GM18507 (cell line): Measurements from ENCODE around the gene DSCAML1.

Source experiments
- DNase-seq: peaks from one replicate; pipeline ENCODE4 v3.0.0; 2011; ENCODE audit warnings: low read depth; ENCODE audit not compliant: insufficient read length; ENCODE audit errors: extremely low spot score
- FAIRE-seq: peaks from 2 replicates; lab custom pipeline; 2011; peaks lifted over from hg19 to GRCh38; lab: Jason Lieb, UNC

Gene DSCAML1

GRCh38 chr11:117585631-117586030, 211.4 kb downstream of the DSCAML1 start:
- DNase-seq (no peak), FAIRE-seq (no peak)

DNA sequence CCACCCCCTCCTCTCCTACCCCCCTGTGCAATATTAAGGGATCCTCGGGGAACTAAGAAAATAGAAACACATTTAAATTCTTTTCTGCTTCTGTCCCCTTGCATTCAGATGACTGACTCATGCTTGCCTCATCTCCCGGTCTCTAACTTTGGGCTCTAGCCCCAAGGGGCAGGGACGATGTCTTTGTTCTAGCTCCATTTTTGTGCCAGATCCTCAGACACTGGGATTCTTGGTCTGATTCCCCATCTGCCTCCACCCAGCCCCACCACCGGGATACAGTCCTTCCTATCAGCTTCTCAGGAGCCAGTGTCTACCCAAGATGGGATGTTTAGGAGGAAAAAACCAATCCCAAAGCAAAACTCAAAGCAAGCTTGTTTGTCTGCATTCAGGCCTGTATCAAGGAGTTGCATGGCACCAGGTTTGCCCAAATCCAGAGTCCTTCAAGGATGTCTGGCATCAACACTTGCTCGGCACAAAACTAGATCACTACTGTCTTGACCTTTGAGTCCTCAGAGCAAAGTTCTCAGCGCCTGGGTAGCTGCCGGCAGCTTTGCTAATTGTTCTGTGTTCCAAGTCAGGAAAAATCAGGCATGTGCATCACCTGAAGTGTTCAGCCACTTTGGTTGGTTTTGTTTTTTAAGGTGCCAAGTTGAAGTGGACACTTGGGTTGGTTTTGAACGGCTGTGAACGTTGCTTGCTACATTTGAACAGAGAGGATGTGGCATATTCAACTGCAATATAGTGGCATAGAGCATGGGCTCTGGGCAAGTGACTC, 212.8 kb downstream of the DSCAML1 start:
- DNase-seq (no peak), FAIRE-seq (no peak)

DNA sequence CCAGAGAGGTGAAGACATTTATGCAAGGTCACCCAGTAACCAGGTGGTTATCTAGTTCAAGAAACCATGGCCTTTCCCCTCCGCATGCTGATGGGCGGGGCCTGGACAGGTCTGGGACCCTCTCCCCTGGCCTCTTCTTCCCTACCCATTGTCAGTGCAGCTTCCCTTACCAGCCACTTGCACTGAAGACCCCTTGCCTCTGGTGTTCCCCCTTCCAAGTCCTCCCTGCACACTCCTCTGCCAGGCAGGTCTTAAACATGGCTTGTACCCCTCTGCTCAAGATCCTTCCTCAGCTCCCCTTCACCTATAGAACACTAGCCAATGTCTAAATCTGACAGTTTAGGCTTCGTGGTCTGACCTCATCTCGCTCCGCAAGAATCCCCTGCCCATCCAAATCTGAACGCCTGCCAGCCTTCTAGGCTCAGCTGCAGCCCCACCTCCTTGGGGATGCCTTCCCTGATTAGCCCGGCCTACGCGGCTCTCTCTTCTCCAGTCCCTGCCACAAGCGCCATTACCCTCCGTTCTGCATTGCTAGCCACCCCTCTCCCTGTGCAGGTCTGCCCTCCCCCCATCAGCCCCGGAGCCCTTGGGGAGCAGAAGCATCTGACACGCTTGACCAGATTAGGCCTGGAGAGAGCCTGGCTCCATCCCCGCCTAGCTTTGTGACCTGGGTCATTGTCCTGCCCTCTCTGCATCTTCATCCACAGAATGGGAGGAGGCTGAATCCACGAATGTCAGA, 213.8 kb downstream of the DSCAML1 start:
- FAIRE-seq (no peak), DNase-seq (no peak)

- no peak for DNase-seq
- no peak for FAIRE-seq
These were observed 214.6 kb downstream of the DSCAML1 start for GRCh38 chr11:117582433-117582832.

DNA sequence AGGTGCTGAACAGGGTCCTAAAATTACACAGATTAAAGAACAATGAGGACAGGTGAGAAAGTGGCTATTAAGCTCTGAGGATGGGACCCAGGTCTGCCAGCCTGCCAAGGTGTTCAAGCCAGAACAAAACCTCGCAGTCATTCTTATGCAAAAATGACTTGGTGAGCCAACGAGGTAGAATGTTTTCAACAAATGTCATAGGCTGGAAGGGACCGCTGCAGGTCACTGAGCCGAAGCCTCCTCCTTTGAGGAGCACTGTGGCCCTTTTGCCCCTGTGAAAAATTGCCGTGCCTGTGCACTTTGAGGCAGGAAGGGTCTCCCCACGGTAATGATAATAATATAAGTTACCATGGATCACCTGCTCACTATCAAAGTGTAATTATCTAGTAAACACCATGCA, 216.2 kb downstream of the DSCAML1 start:
- DNase-seq: no peak
- no peak for FAIRE-seq

DNA sequence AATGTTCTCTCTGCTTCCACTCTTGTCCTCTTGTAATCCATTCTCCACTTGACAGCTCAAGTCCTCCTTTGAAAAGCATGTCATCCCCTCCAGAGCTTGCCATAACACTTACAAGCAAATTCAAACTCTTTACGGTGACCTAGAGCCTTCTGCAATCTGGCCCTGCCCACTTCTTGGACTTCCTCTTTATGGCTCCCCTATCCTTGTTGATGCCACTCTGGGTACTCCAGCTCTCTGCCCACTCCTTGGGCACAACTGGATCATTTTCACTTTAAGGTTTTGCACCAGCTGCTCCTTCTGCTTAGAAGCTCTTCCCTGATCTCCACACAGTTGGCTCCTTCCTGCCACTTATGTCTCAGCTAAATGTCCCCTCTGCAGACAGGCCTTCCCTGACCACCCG, 217.9 kb downstream of the DSCAML1 start:
- FAIRE-seq: no peak
- no peak for DNase-seq

DNA sequence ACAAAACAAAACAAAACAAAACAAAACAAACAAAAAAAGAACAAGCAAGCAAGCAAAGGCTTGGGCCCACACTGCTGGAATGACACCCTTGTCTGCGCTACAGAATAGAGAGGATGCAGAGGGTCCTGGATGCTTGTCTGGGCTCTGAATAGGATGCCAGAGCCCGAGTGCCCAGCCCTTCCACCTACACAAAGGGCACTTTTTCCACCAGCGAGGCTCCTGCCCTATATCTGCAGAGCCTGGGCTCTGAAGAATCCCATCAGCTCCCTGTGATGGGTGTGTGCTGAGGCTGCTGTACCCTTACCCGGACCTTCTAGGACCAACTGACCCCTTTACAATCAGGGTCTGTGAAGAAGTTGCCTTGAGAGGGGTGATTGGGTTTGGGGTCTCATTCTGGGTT, 221.2 kb downstream of the DSCAML1 start:
- FAIRE-seq (no peak), DNase-seq (no peak)

DNA sequence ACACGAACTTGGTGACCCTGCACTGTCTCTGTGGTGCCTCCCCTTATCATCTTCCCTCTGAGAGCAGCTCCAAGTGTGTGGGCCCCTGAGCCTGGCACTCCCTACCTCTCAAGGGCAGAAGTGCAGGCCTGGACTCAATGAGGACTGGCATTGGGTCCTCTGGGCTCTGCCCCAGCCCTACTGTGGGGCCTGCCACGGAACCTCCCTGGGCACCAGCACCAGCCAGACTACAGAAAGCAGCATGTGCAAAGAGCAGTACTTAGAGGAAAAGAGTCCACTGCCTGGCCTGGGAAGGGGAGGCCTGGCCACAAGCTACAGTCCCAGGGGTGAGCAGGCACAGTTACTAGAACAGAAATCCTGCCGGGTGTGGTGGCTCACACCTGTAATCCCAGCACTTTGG, 222.5 kb downstream of the DSCAML1 start:
- FAIRE-seq: no peak

DNA sequence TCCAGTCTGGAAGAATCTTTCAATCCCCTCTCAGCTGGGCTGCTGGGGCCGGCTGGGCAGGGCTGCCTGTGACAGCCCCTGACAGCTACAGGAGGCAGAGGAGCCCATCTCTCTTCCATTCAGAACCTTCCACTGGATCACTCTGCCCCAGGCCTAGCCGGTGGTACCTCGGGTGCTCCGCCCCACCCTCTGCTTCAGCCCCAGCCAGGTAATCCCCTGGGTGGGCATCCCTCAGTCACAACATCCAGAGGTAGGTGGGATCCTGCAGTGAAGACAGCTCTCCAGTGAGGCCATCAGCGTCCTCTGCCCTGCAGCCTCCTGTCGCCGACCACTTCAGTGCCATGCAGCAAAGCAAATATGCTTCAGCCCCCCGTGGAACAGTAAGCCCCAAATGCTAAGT, 223.7 kb downstream of the DSCAML1 start:
- FAIRE-seq (no peak), DNase-seq (no peak)

More for the DNA sequence above, 222.5 kb downstream of the DSCAML1 start:
- DNase-seq: no peak

DNA sequence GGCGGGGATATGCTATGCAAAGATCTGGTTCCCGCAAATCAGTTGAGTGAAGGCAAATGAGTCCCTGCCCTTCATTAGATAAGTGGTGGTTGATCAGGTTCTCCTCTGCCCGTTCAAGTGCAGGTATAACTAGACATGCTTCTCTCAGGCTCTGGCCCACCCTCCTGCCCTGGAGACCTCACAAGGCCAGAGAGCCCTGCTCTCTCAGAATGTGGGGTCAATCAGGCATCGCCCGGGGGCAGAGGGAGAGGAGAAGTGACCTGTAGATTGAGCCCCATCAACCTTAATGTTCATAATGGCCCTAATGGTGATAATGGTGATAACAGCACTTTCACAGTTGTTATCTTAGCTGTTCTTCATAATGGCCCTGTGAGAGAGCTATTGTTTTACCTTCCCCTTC, 224.3 kb downstream of the DSCAML1 start:
- FAIRE-seq: no peak
- no peak for DNase-seq

DNA sequence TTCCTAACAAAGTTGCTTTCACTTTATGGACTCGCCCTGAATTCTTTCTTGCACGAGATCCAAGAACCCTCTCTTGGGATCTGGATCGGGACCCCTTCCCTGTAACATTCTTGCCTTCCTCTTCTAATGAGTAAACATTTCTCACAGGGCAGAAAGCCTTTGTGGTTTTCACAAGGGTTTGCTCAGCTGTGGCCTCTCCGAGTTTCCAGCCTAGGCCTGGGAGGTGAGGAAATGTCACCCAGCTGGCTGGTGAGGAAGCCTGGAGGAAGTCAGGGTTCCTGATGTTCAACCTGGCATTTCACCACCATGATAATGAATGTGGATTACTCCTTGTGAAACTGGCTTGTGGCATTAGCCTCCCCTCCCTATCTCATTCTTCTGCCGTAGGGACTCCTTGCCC, 224.9 kb downstream of the DSCAML1 start:
- DNase-seq (no peak), FAIRE-seq (no peak)

- DNase-seq: no peak
- no peak for FAIRE-seq
These were observed 226.3 kb downstream of the DSCAML1 start for GRCh38 chr11:117570701-117571100.

- FAIRE-seq: no peak
These were observed 227.1 kb downstream of the DSCAML1 start for GRCh38 chr11:117569911-117570310.

GRCh38 chr11:117565709-117566108, 231.3 kb downstream of the DSCAML1 start:
- no peak for FAIRE-seq

More at GRCh38 chr11:117569911-117570310, 227.1 kb downstream of the DSCAML1 start:
- no peak for DNase-seq

GRCh38 chr11:117564321-117564720, 232.7 kb downstream of the DSCAML1 start:
- DNase-seq (no peak), FAIRE-seq (no peak)

More at GRCh38 chr11:117565709-117566108, 231.3 kb downstream of the DSCAML1 start:
- no peak for DNase-seq

- no peak for DNase-seq
- no peak for FAIRE-seq
These were observed 233.5 kb downstream of the DSCAML1 start for GRCh38 chr11:117563556-117563955.

- no peak for FAIRE-seq
These were observed 234.9 kb downstream of the DSCAML1 start for GRCh38 chr11:117562136-117562535.

GRCh38 chr11:117560780-117561530, 236.1 kb downstream of the DSCAML1 start:
- FAIRE-seq (no peak), DNase-seq (no peak)

More at GRCh38 chr11:117562136-117562535, 234.9 kb downstream of the DSCAML1 start:
- no peak for DNase-seq

- FAIRE-seq (no peak), DNase-seq (no peak)
These were observed 237.3 kb downstream of the DSCAML1 start for GRCh38 chr11:117559698-117560097.

GRCh38 chr11:117557361-117557760, 239.7 kb downstream of the DSCAML1 start:
- no peak for DNase-seq
- FAIRE-seq: no peak
